ENCODE data around the gene OSBPL2. TPM values are rescaled to one million over a fixed set of nuclear protein-coding genes. Genes with fewer than 3 reads are reported as not detected.

The OSBPL2 gene
- total RNA-seq, 3 donors from 2014 or later: 17.5 to 22.5 (median 19.2) TPM

DNA sequence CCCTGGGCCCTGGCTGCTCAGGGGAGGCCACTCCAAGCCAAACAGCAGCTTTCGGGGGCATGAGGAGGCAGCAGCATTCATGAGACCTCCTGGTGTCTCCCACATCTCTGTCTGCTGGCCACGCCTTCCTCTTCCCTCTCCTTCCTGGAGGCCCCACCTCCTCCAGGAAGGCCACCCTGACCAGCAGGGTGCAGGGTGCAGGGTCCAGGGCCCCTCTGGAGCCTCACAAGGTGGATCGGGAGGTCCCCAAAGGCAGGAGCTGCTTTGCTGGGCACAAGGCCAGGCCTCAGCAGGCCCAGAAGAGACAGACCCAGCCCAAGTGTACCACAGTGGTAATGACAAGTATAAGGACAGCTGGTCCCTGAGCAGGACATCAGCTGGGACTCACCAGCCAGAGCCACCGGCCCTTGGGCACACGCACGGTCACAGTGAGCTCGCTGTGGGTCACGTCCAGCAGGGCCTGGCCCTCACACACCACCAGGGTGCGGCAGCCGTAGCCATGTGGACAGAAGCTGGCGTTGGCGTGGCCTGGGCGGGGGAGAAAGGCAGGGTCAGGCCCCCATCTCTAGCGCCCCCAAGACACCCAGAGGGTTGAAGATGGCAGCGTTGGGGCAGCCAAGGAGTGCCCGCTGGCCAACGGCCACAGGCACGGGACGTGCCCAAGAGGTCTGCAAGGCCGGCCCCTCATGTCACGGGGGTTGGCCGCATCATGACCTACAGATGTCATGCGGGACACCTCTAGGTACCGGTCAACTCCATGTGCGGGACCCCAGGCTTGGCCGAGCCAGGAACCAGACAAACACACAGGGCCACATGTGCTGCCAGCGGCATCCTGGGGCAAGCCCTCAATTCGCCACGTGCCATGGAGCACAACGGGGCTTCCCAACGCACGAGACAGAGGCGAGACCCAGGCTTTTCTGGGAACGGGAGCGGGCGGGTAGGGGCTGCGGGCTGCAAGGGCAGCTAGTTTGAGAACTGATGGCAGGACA, 91.4 kb downstream of the OSBPL2 start:
- Mint-ChIP-seq H3K4me3 (no peak overlapping the region), H3K27me3 (ENCODE audit: low read depth) (no peaks in the 10 kb centered on the region), H3K36me3 (ENCODE audit: insufficient read depth) (no peaks in the 10 kb centered on the region), H3K4me1 (ENCODE audit: low read depth) (no peaks in the 10 kb centered on the region), H3K9me3 (no peaks in the 10 kb centered on the region)
- no peak for ATAC-seq
- no peak for DNase-seq

DNA sequence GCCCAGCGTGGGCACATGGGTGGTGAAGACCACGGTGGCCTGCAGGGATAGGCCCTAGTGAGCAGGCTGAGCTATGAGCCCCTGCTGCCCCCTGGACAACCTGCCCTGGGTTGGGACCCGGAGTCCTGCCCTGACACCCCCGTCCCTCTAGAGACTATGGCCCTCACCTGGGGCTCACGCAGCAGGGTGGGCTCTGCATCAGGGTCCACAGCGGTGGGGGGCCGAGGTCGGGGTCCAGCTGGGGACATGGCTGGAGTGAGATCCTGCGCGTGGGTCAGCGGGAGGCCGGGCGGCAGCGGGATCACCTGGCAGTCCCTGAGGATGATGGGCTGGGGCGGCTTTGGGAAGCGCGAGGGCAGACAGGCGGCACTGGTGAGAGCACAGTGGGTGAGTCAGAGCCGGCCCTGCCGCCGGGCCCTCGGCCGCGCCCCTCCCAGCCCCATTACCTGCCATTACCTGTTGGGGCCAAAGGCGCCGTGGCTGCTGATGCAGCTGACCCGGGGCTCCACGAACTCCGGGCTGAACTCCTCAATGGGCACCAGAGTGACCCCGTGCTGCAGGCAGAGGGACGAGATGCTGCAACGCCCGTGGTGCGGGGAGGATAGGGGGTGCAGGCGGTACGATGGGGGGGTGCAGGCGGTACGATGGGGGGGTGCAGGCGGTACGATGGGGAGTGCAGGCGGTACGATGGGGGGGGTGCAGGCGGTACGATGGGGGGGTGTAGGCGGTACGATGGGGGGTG, 92.4 kb downstream of the OSBPL2 start:
- DNase-seq (no peak), ATAC-seq (no peak)
- Mint-ChIP-seq H3K4me3 (no peak overlapping the region), H3K36me3 (ENCODE audit: insufficient read depth) (no peaks in the 10 kb centered on the region), H3K27me3 (ENCODE audit: low read depth) (no peaks in the 10 kb centered on the region), H3K4me1 (ENCODE audit: low read depth) (no peaks in the 10 kb centered on the region), H3K9me3 (no peaks in the 10 kb centered on the region)

DNA sequence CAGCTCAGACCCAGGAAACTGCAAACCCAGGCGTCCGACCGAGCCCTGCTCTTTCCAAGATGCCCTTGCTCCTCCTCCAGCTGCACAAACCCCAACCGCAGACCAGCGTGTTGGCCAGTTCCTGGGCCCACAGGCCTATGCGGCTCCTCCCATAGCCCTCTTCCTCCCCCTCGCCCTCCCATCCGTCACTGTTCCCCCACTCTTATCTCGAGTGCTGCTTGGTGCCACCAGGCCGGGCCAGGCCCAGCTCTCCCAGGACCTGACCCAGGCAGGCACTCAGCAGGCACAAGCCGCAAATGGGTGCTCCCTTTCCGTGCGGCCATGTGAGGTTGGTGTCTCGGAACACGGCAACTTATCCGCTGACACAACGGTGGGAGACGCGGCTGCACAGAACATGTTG, 93.0 kb downstream of the OSBPL2 start:
- Mint-ChIP-seq H3K27me3 (ENCODE audit: low read depth) (peaks cover 2% of the 10 kb centered on the region), H3K9me3 (no peaks in the 10 kb centered on the region)

DNA sequence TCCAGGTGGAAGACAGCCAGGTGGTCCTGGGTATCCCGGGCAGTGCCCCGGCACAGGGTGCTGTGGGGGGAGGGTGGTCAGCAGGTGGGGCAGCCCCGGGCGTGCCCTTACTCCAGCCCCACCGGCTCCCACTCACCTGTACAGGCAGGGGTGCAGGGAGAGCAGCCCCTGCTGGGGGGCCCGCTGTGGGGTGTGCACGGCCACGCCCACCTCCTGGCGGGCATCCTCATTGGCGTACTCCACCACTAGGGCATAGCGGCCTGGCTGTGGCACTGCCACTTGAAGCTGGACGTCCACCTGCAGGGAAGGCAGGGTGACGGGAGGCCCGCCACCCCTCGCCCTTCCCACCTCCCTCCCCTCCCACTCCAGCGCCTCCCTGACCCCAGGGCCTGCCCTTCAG, 94.1 kb downstream of the OSBPL2 start:
- no peaks in the 10 kb centered on the region for H3K4me1 Mint-ChIP-seq (ENCODE audit: low read depth)
- H3K9me3 Mint-ChIP-seq: no peaks in the 10 kb centered on the region

More for the DNA sequence above, 93.0 kb downstream of the OSBPL2 start:
- no peaks in the 10 kb centered on the region for H3K36me3 Mint-ChIP-seq (ENCODE audit: insufficient read depth)
- H3K4me3 Mint-ChIP-seq: no peak overlapping the region
- DNase-seq: no peak
- no peak for ATAC-seq
- H3K4me1 Mint-ChIP-seq (ENCODE audit: low read depth): no peaks in the 10 kb centered on the region

DNA sequence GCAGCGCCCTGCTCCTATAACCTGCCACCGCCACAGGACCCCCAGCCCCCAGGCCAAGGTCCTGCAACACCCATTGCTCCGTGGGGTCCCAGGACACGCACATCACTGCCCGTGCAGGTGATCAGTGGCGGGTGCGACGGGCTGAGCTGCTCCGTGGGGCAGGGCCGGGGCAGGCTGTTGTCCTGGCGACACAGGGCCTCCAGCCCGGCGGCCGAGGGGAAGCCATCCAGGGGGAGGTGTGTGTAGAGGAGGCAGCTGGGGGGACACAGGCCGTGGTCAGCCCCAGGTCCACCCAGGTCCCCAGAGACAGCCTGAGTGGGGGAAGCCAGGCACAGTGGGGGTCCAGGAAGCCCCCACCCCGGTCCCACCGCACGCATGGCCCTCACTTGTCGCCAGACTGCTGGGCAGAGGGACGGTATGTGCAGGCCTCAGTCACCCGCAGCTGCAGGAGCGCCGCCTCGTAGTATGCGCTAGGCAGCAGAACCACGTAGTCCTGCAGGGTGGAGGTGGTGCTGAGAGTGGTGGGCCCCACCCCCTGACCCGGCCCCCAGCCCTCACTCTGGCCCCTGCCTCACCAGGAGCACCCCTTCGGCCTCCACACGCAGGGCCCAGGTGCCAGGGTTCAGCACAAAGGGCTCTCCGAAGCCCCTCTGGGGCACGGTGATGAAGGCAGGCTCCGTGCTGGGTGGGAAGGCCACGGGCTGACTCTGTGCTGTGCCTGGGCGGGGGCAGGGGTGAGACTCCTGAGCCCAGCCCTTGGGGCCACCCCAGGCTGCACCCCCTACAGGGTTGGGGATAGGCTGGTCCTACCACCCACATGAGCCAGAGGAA, 94.9 kb downstream of the OSBPL2 start:
- Mint-ChIP-seq H3K9me3 (no peaks in the 10 kb centered on the region), H3K27me3 (ENCODE audit: low read depth) (peaks cover 9% of the 10 kb centered on the region), H3K4me1 (ENCODE audit: low read depth) (no peaks in the 10 kb centered on the region), H3K4me3 (no peak overlapping the region), H3K36me3 (ENCODE audit: insufficient read depth) (no peaks in the 10 kb centered on the region)
- ATAC-seq (no peak), DNase-seq (no peak)

More for the DNA sequence above, 94.1 kb downstream of the OSBPL2 start:
- no peak overlapping the region for H3K4me3 Mint-ChIP-seq
- no peaks in the 10 kb centered on the region for H3K36me3 Mint-ChIP-seq (ENCODE audit: insufficient read depth)
- no peak for ATAC-seq
- no peak for DNase-seq
- H3K27me3 Mint-ChIP-seq (ENCODE audit: low read depth): peaks cover 9% of the 10 kb centered on the region

DNA sequence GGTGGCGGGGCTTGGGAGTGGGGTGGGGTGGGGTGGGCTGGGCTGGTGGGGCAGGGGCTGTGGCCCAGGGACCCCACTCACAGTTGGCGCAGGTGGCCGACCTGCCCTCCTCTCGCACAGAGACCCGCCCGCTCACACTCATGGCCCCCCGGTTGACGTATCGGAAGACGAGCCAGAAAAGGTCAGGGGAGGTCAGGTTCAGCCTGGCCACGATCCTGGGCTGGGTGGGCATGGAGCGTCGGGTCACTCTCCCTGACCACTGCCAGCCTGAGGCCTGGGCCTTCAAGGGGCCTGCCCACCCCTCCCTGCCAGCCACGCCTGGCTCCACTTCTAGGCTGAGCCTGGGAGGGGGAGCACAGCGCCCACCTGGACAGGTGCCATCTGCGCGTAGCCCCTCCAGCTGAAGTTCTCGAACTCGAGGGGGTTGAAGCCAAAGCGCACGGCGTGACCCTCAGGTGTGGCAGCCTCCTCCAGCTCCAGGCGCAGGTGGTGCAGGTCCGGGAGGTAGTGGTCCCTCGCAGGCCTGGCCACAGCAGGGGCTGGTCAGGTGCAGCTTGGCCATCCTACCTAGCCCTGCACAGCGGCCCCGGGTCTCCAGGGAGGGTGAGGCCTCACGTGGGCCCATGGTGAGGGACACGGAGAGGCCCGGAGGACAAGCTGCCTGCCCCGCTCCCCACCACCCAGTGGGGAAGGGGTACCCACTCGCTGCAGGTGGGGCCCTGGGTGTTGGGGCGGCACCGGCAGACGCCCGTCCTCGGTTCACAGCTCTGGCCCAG, 95.7 kb downstream of the OSBPL2 start:
- ATAC-seq: no peak
- no peaks in the 10 kb centered on the region for H3K4me1 Mint-ChIP-seq (ENCODE audit: low read depth)
- peaks cover 9% of the 10 kb centered on the region for H3K27me3 Mint-ChIP-seq (ENCODE audit: low read depth)
- H3K36me3 Mint-ChIP-seq (ENCODE audit: insufficient read depth): no peaks in the 10 kb centered on the region
- no peaks in the 10 kb centered on the region for H3K9me3 Mint-ChIP-seq
- DNase-seq: no peak
- no peak overlapping the region for H3K4me3 Mint-ChIP-seq

DNA sequence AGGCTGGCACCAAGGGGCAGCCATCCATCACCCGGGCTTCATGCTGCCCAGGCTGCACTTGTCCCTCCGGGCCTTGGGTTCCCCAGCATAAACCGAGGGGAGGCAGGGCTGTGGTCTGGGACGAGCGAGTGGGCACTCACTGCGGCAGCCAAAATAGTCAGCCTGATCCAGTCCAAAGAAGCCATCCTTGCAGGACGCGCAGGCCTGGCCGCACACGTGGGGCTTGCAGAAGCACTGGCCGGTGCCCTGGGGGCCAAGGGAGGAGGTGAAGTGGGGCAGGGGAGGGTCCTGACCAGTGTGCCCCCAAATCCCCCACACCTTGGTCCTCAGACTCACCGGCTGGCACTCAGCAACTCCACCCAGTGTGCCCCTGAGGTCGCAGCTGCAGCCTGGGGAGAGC, 96.6 kb downstream of the OSBPL2 start:
- Mint-ChIP-seq H3K36me3 (ENCODE audit: insufficient read depth) (no peaks in the 10 kb centered on the region), H3K9me3 (no peaks in the 10 kb centered on the region), H3K27me3 (ENCODE audit: low read depth) (peaks cover 9% of the 10 kb centered on the region), H3K4me3 (no peak overlapping the region), H3K4me1 (ENCODE audit: low read depth) (no peaks in the 10 kb centered on the region)
- DNase-seq: no peak
- ATAC-seq: no peak

DNA sequence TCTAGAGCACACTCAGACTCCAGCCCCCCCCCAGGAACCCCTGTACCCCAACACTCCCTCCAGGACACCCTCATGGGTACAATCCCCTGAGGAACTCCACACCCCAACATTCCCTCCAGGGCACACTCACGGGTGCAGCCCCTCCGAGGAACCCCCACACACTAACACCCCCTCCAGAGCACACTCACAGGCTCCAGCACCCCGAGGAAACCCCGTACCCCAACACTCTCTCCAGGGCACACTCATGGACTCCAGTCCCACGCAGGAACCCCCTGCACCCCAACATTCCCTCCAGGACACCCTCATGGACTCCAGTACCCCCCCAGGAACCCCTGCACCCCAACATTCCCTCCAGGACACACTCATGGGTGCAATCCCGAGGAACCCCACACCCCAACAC, 97.2 kb downstream of the OSBPL2 start:
- DNase-seq: no peak
- Mint-ChIP-seq H3K4me3 (no peak overlapping the region), H3K36me3 (ENCODE audit: insufficient read depth) (no peaks in the 10 kb centered on the region), H3K4me1 (ENCODE audit: low read depth) (no peaks in the 10 kb centered on the region), H3K9me3 (no peaks in the 10 kb centered on the region), H3K27me3 (ENCODE audit: low read depth) (peaks cover 9% of the 10 kb centered on the region)
- ATAC-seq: no peak

DNA sequence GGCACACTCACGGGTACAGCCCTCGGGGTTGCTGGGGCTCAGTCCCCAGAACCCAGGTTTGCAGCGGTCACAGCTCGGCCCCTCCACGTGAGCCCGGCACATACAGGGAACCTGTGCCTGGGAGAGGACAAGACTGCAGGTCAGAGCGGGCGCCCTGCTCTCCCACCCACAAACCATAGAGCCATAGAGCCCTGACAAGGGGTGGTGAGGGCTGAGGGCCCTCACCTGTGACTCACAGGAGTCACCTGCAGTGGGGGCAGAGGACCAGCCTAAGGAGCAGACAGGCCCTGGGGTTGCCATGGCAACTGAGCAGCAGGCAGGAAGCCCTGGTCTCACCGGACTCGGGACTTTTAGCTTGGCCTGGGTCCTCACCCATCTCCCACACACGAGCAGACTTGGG, 98.0 kb downstream of the OSBPL2 start:
- Mint-ChIP-seq H3K4me1 (ENCODE audit: low read depth) (no peaks in the 10 kb centered on the region), H3K36me3 (ENCODE audit: insufficient read depth) (no peaks in the 10 kb centered on the region), H3K4me3 (no peak overlapping the region), H3K27me3 (ENCODE audit: low read depth) (peaks cover 9% of the 10 kb centered on the region), H3K9me3 (no peaks in the 10 kb centered on the region)
- no peak for ATAC-seq
- no peak for DNase-seq

DNA sequence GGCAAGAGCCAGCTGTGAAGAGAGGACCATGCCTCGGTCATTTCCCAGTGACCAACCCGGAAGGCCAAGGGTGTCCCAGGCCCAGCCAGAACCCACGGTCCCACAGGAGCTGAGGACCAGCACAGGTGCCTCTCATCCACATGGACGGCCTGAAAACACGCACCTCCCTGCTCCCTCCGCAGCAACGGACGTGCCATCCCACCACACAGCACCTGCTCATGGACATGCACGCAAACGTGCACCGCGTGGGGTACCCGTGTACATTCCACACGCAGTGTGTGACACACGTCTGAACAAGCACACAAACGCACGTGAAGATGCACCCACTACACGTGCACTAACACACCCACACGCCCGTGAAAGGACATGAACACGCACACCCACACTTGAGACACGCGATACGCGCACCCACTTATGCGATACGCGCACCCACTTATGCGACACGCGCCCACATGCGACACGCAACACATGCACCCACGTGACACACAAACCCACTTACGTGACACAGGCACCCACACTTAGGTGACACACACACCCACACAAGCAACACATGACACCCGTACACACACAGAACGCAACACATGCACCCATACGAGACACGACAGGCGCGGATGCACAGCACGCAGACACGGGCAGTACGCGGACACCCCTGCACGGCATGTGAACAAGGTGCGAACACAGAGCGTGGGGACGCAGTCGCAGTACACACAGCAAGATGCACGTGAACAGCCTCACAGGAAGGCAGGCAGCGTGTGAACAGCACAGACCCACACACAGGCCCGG, 98.6 kb downstream of the OSBPL2 start:
- Mint-ChIP-seq H3K4me1 (ENCODE audit: low read depth) (no peaks in the 10 kb centered on the region), H3K27me3 (ENCODE audit: low read depth) (peaks cover 9% of the 10 kb centered on the region), H3K36me3 (ENCODE audit: insufficient read depth) (no peaks in the 10 kb centered on the region), H3K4me3 (no peak overlapping the region), H3K9me3 (no peaks in the 10 kb centered on the region)
- no peak for ATAC-seq
- no peak for DNase-seq

DNA sequence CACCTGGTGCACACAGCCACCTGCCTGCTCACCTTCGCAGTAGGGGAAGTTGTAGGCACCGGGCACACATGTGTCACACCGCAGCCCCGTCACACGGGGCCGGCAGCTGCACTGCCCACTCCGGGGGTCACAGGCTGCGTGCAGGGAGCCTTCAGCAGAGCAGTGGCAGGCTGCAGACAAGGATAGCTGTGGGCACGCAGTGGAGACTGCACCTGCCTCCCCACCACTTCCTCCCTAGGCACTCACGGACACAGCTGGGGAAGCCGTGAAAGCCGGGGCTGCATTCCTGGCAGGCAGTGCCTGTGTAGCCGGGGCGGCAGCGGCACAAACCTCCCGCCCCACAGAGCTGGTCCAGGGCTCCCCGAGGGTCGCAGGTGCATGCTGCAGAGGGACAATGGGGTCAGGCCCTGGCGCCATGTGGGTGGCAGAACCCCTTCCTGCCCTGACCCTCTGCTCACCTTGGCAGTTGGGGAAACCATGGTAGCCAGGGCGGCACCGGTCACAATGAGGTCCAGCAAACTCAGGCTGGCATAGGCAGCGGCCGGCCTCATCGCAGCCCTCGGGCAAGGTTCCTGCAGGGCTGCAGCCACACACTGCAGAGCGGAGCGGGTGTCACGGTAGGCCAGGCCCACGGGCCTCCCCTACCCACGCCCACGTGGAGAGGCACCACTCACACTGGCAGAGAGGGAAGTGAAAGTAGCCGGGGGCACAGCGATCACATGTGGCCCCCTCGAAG, 99.4 kb downstream of the OSBPL2 start:
- ATAC-seq (no peak), DNase-seq (no peak)
- no peak overlapping the region for H3K4me3 Mint-ChIP-seq
- peaks cover 9% of the 10 kb centered on the region for H3K27me3 Mint-ChIP-seq (ENCODE audit: low read depth)
- no peaks in the 10 kb centered on the region for H3K36me3 Mint-ChIP-seq (ENCODE audit: insufficient read depth)
- no peaks in the 10 kb centered on the region for H3K9me3 Mint-ChIP-seq
- no peaks in the 10 kb centered on the region for H3K4me1 Mint-ChIP-seq (ENCODE audit: low read depth)

DNA sequence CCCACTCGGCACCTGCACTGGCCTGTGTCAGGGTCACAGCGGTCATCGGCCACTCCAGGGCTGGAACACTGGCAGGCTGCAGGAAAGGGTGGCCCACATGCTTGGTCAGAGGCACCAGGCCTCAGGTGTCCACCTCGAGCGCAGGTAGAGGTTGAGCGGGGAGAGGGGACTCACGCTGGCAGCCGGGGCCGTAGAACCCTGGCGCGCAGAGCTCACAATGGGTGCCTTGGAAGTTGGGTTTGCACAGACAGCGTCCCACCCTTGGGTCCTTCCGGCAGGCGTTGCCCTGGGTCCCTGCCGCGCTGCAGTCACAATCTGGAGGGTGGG, 99.9 kb downstream of the OSBPL2 start:
- Mint-ChIP-seq H3K4me1 (ENCODE audit: low read depth) (no peaks in the 10 kb centered on the region), H3K36me3 (ENCODE audit: insufficient read depth) (no peaks in the 10 kb centered on the region)
- no peak for DNase-seq

DNA sequence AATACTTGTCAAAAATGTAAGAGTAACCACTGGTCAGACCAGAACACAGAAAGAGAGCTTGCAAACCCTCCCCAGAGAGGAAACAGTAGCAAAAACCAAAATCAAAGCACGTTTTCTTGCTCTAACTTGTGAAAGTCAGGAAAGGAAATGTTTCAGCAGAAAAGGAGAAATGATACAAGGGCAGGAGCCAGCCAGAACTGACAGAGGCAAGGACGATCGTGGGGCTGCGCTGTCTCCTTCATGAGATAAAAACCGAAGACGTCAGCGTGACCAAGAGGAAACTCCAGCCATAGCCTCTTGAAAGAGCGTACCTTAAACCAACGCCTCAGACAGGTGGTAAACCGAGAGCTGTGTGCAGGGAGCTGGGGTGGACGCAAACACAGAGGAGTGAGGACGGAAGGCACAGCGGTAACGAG, 101.3 kb downstream of the OSBPL2 start:
- no peak for DNase-seq
- no peaks in the 10 kb centered on the region for H3K4me1 Mint-ChIP-seq (ENCODE audit: low read depth)
- H3K4me3 Mint-ChIP-seq: no peak overlapping the region

More for the DNA sequence above, 99.9 kb downstream of the OSBPL2 start:
- Mint-ChIP-seq H3K27me3 (ENCODE audit: low read depth) (peaks cover 9% of the 10 kb centered on the region), H3K4me3 (no peak overlapping the region), H3K9me3 (no peaks in the 10 kb centered on the region)
- ATAC-seq: no peak

More for the DNA sequence above, 101.3 kb downstream of the OSBPL2 start:
- ATAC-seq: no peak
- H3K27me3 Mint-ChIP-seq (ENCODE audit: low read depth): peaks cover 9% of the 10 kb centered on the region
- H3K9me3 Mint-ChIP-seq: no peaks in the 10 kb centered on the region
- H3K36me3 Mint-ChIP-seq (ENCODE audit: insufficient read depth): no peaks in the 10 kb centered on the region

Measured in activated T-cell treated with anti-CD3 and anti-CD28 coated beads, Interleukin-2, amount 50 U/mL, for 4 hours (primary cell).